Activated CD4-positive, CD25-positive, alpha-beta regulatory T cell treated with anti-CD3 and anti-CD28 coated beads, Interleukin-2, amount 50 U/mL, for 16 hours (primary cell): Measurements from ENCODE around the gene SORCS2.

ENCODE experiments used
- DNase-seq: peaks from one replicate; pipeline ENCODE4 v3.0.0-alpha.2; 2020; ENCODE audit warnings: low read depth, low spot score

The SORCS2 gene

DNA sequence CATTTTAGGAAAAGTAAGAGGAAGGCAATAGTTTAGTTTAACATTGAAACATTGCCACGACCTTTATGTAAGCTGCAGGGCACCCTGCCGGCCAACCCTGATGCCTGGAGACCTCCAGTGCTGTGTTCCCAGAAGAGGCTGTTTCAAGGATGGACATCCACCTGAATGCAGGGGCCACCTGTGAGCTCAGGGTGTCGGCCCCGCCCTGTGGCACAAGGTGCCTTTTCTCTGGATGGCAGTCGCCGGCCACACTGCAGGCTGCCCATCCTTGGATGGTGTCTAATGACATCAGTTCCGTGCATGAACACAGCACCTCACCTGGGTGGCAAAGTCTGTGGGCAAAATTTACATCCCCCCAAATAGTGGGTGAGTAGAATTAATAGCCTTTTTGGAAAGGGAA lies 567.3 kb downstream of the SORCS2 start:
- no peak for DNase-seq

DNA sequence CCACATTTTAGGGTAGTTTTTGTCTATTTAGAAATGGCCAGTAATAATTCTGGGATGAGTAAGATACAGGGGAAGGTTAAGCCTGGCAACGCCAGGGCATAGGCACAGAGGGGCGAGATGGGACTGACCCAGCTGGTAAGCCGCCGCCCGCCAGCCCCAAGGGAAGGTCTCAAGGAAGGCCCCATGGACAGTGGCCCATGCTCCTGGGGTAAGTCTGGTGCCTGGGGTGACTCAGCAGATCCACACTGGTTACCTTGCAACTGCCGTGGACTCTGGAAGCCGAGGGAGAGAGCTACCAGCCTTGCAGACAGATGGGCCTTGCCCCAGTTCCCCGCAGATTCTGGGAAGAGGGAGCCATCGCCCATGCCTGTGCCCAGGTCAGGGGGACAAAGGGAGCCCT lies 567.9 kb downstream of the SORCS2 start:
- no peak for DNase-seq

- DNase-seq = no peak
Measured at GRCh38 chr4:7760706-7761105, 568.4 kb downstream of the SORCS2 start.

- no peak for DNase-seq
Measured at GRCh38 chr4:7761312-7761711, 569.0 kb downstream of the SORCS2 start.

GRCh38 chr4:7761720-7762119 lies 569.4 kb downstream of the SORCS2 start:
- DNase-seq = no peak

- no peak for DNase-seq
Measured at GRCh38 chr4:7762376-7763030, 570.2 kb downstream of the SORCS2 start.

DNA sequence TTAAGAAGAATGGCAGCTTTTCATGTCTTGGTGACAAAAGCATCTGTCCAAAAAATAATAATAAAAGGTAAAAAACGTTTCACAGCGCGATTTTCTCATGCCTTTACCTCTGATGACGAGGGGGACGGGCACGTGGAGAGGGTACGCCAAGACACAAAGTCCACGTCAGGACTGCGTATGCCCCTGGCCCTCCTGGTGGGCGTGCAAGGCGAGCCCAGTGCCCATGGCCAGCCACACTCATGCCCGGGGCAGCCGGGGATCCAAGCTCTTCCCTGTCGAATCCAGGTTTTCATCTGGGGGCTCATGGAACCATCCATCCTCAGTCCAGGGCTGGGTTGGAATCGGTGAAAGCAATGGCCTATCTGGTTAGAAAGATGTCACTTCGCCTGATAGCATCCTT lies 570.8 kb downstream of the SORCS2 start:
- no peak for DNase-seq

DNA sequence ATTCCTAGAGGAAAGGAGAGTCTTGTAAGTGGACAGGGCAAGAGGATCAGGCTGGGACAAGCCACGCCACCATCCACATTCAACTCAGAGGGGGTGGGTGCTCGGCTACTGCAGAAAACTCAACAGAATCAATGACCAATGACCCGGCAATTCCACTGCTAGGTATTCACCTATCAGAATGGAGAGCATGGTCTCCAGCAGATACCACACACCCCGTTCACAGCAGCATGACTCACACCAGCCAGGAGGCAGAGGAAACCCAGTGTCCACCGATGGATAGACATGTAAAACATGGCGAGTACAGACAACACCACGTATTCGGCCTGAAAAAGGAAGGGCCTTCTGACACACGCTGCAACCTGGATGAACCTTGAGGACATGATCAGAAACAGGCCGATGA lies 571.5 kb downstream of the SORCS2 start:
- DNase-seq = no peak

GRCh38 chr4:7764466-7764865 lies 572.1 kb downstream of the SORCS2 start:
- no peak for DNase-seq

- DNase-seq = no peak
Measured at GRCh38 chr4:7765666-7766065, 573.3 kb downstream of the SORCS2 start.

DNA sequence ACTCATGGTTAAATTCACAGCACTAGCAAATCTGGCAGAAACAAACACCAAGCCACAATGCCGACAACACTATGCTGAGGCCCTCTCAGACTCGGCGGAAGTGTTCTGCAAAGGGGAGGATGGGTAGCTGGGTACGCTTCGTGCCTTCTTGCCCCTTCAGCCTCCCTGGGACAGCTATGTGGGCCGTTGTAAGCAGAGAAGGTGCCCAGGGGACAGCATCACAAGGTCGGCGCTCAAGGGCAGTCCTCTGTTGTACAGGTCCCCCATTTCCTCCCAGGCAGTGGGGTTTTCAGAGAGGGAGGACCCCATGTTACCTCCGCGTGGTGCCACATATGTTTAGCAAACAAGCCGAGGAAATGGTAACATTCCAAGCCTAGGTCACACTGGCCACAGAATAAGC lies 573.7 kb downstream of the SORCS2 start:
- DNase-seq = no peak

GRCh38 chr4:7766661-7767345 lies 574.5 kb downstream of the SORCS2 start:
- DNase-seq = no peak

GRCh38 chr4:7767526-7767925 lies 575.2 kb downstream of the SORCS2 start:
- no peak for DNase-seq

DNA sequence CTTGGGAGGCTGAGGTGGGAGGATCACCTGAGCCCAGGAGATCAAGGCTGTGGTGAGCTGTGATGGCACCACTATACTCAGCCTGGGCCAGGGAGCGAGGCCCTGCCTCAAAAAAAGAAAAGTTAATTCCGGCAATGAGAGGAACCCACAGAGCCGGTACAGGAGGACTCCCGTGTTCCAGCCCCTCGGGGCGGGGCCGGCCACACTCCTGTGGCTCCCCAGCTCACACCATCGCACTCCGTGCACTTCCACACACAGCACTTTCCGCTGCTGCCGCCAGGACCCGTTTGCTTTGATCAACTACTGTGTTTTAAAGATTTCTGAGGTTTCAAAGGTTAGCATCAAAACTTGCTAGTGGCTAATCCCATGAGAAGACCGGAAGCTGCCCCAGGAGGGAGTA lies 575.6 kb downstream of the SORCS2 start:
- no peak for DNase-seq

- no peak for DNase-seq
Measured at GRCh38 chr4:7768736-7769135, 576.4 kb downstream of the SORCS2 start.

DNA sequence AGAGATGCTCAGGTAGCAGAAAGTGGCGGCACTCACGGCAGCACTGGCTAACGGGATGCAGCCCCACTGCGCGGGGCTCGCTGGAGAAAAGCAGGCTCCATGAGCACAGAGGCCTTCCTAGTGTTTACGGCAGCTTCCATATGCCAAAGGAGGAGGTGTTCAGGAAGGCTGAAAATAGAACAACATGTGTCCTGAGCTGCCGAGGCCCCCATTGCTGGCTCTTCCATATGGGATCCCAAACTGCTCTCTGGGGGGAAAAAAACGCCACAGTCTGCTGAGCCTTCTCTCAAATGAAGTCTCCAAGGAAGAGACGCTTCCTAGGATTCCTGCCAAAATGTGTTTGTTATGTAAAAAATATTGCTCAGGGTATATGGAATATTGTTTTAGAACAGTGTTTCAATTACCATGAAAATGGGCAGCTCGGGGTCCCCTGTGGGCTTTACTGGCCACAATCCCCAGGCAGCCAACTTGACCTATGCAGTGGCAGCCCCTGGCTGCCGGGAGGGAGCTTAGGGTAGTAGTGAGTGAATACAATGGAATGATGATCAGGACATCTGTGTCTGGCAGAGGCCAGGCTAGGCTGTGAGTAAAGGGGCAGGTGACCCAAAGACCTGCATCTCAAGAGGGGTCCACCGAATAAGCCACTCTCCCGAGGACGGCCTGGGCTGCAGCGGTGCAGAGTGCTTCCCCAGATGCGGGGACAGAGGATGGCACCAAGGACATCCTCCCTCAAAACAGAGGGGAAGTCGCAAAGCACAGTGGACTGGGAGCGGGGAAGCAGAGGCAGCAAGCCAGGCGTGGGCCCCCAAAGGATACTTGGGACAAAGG lies 577.3 kb downstream of the SORCS2 start:
- DNase-seq = no peak

GRCh38 chr4:7770224-7771050 lies 578.1 kb downstream of the SORCS2 start:
- DNase-seq = no peak

- no peak for DNase-seq
Measured at GRCh38 chr4:7771056-7771455, 578.7 kb downstream of the SORCS2 start.

DNA sequence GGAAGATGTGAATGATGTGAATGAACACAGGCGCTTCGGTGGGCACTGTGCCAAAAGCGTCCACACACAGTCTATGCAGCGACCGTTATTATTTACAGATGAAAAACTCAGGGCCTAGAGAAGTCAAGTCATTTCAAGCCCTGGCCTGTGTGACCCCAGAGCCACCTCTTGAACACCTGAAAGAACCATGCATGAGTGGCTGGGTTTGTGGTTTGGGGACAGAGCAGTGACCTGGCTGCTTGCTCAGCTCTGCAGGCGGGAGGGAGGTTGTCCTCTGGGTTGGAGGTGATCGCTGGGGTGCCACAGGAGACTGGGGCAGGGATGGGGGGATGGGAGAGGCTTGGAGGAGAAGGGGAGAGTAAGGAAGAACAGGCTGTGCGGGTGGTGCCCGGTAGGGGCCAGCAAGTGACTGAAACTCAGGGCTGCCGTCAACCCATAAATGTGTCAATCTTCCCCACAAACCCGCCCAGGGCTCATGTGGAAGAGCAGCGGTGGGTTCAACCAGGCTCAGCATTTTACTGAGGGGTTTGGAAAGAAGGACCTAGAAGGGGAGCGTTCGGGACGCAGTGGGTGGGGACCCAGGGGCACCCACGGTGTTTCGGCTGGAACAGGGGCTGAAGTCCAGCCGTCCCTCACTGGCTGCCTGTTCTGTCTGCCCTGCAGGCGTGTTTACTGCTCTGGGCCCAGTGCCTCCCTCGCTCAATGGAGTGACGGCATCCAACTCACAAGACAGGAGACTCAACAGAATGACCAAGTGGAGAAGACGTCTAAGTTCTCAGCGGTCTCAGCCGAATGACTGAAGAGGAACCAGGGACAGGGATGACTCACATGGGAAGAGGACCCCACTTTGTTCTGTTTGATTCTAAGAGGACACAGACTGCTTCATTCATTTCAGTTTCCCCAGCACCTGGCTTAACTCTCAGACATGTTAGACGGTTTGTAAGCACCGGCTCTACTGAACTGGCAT lies 579.5 kb downstream of the SORCS2 start:
- no peak for DNase-seq

- DNase-seq = no peak
Measured at GRCh38 chr4:7772711-7773385, 580.5 kb downstream of the SORCS2 start.
